Smooth muscle cell (in vitro differentiated cells): Measurements from ENCODE around the gene PRRX2. TPM values are rescaled to one million over a fixed set of nuclear protein-coding genes. Genes with fewer than 3 reads are reported as not detected.

Experiments
- DNase-seq: peaks from one replicate; lab custom pipeline; 2025; ENCODE audit not compliant: unreplicated experiment; lab: John Stamatoyannopoulos, UW
- H2AFZ ChIP-seq: fragments of 200-600 bp; sonication (generic); 2 replicates; pipeline ENCODE4 v1.6.0; 2016; ENCODE audit warnings: antibody characterized with exemption, low read depth, mild to moderate bottlenecking
- H3F3A ChIP-seq: fragments of 200-600 bp; sonication (generic); 2 replicates; pipeline ENCODE4 v1.6.0; 2017; ENCODE audit warnings: antibody characterized with exemption, low read depth
- H3K27ac ChIP-seq: fragments of 200-600 bp; sonication (generic); 2 replicates; pipeline ENCODE4 v1.5.1; 2016; ENCODE audit warnings: low read depth, mild to moderate bottlenecking
- H3K27me3 ChIP-seq: fragments of 200-600 bp; sonication (generic); 2 replicates; pipeline ENCODE4 v1.6.1; 2016; ENCODE audit warnings: low read depth, mild to moderate bottlenecking
- H3K36me3 ChIP-seq: fragments of 200-600 bp; sonication (generic); 2 replicates; pipeline ENCODE4 v1.5.1; 2016; ENCODE audit warnings: low read depth
- H3K4me1 ChIP-seq: fragments of 200-600 bp; sonication (generic); 2 replicates; pipeline ENCODE4 v1.5.1; 2016; ENCODE audit warnings: low read depth
- H3K4me2 ChIP-seq: fragments of 200-600 bp; sonication (generic); 2 replicates; pipeline ENCODE4 v1.6.0; 2016; ENCODE audit warnings: mild to moderate bottlenecking
- H3K4me3 ChIP-seq: fragments of 200-600 bp; sonication (generic); 2 replicates; pipeline ENCODE4 v1.5.1; 2016; ENCODE audit warnings: mild to moderate bottlenecking
- H3K79me2 ChIP-seq: fragments of 200-600 bp; sonication (generic); 2 replicates; pipeline ENCODE4 v1.6.0; 2016; ENCODE audit warnings: low read depth, mild to moderate bottlenecking
- H3K9ac ChIP-seq: fragments of 200-600 bp; sonication (generic); 2 replicates; pipeline ENCODE4 v1.6.0; 2016; ENCODE audit warnings: low read depth
- H3K9me3 ChIP-seq: fragments of 200-600 bp; sonication (generic); replicated peaks from 2 replicates; pipeline ENCODE4 v1.5.1; 2016; ENCODE audit warnings: low read depth
- H4K20me1 ChIP-seq: fragments of 200-600 bp; sonication (generic); 2 replicates; pipeline ENCODE4 v1.6.0; 2016; ENCODE audit warnings: low read depth
- CTCF ChIP-seq: fragments of 200-600 bp; sonication (generic); IDR thresholded peaks from 2 replicates; pipeline ENCODE4 v1.5.1; 2017; ENCODE audit warnings: borderline replicate concordance, mild to moderate bottlenecking, antibody characterized with exemption; ENCODE audit not compliant: insufficient read depth, poor library complexity, severe bottlenecking
- WGBS: methylation state at CpG from one replicate; pipeline ENCODE4 v1.1.7; 2016; ENCODE audit warnings: low lambda C conversion rate; 5-methylcytosine and 5-hydroxymethylcytosine counted together
- polyA plus RNA-seq: library from polyadenylated mRNA; unstranded; fragments of >200 nt; fragmentation: Nextera tagmentation; extraction: Ambion mirVana; gene quantifications from 2 replicates; pipeline ENCODE4 v1.2.1, GENCODE V29; 2016
- total RNA-seq: library from RNA; depleted of rRNA; stranded (reverse); fragments of >200 nt; gene quantifications from 2 replicates; pipeline ENCODE4 v1.2.3, GENCODE V29; 2014

Gene PRRX2
- total and polyA plus RNA-seq, 2 experiments from 2014 or later: 87.7 to 234 TPM

- peak overlapping the region; percentile 15 for H3K27ac ChIP-seq
Observed at GRCh38 chr9:129666575-129666974, 1.1 kb downstream of the PRRX2 start.

GRCh38 chr9:129667378-129667777 is 1.9 kb downstream of the PRRX2 start:
- Histone ChIP-seq H3K36me3 (no peaks in the 10 kb centered on the region), H3K27me3 (no peaks in the 10 kb centered on the region), H3K9me3 (no peaks in the 10 kb centered on the region), H3K4me2 (peak overlapping the region; percentile 91), H3K4me3 (peak overlapping the region; percentile 57), H3K27ac (peak overlapping the region; percentile 31), H4K20me1 (peaks cover 42% of the 10 kb centered on the region), H3K79me2 (peaks cover 56% of the 10 kb centered on the region), H3F3A (peaks cover 13% of the 10 kb centered on the region), H2AFZ (no peak overlapping the region), H3K9ac (no peak overlapping the region), H3K4me1 (peaks cover 7% of the 10 kb centered on the region)
- DNase-seq: no peak
- 86% methylated on average over 11 of the region's 11 CpGs for WGBS
- TF ChIP-seq CTCF: no peak

More at GRCh38 chr9:129666575-129666974, 1.1 kb downstream of the PRRX2 start:
- DNase-seq: no peak
- Histone ChIP-seq H3K4me3 (peak overlapping the region; percentile 57), H4K20me1 (peaks cover 34% of the 10 kb centered on the region), H3K4me2 (peak overlapping the region; percentile 91), H3K79me2 (peaks cover 48% of the 10 kb centered on the region), H3K36me3 (no peaks in the 10 kb centered on the region), H3K4me1 (peaks cover 7% of the 10 kb centered on the region), H3F3A (peaks cover 13% of the 10 kb centered on the region), H2AFZ (no peak overlapping the region), H3K9me3 (no peaks in the 10 kb centered on the region), H3K27me3 (no peaks in the 10 kb centered on the region), H3K9ac (peak overlapping the region; percentile 39)
- TF ChIP-seq CTCF: no peak
- WGBS: 25% methylated on average over 13 of the region's 13 CpGs

GRCh38 chr9:129667850-129668249 is 2.4 kb downstream of the PRRX2 start:
- Histone ChIP-seq H3K79me2 (peaks cover 60% of the 10 kb centered on the region), H3K9me3 (no peaks in the 10 kb centered on the region), H2AFZ (no peak overlapping the region), H3K4me2 (peak overlapping the region; percentile 91), H3K4me1 (peaks cover 7% of the 10 kb centered on the region), H3F3A (peaks cover 13% of the 10 kb centered on the region), H3K9ac (no peak overlapping the region), H3K36me3 (no peaks in the 10 kb centered on the region), H3K4me3 (peak overlapping the region; percentile 57), H3K27me3 (no peaks in the 10 kb centered on the region), H4K20me1 (peaks cover 46% of the 10 kb centered on the region), H3K27ac (peak overlapping the region; percentile 88)
- 91% methylated on average over 8 of the region's 9 CpGs for WGBS
- no peak for TF ChIP-seq CTCF
- DNase-seq: no peak

GRCh38 chr9:129669141-129669718 is 3.8 kb downstream of the PRRX2 start:
- H4K20me1 ChIP-seq: peaks cover 60% of the 10 kb centered on the region
- 41% methylated on average over 17 of the region's 17 CpGs for WGBS
- peak overlapping the region; percentile 66 for H3K9ac ChIP-seq
- no peaks in the 10 kb centered on the region for H3K27me3 ChIP-seq
- no peaks in the 10 kb centered on the region for H3K9me3 ChIP-seq
- H2AFZ ChIP-seq: no peak overlapping the region
- no peak for DNase-seq
- peaks cover 7% of the 10 kb centered on the region for H3K4me1 ChIP-seq
- peak overlapping the region; percentile 88 for H3K27ac ChIP-seq
- peak overlapping the region; percentile 91 for H3K4me2 ChIP-seq
- H3F3A ChIP-seq: peaks cover 13% of the 10 kb centered on the region
- no peak for TF ChIP-seq CTCF
- H3K36me3 ChIP-seq: no peaks in the 10 kb centered on the region
- H3K4me3 ChIP-seq: no peak overlapping the region
- H3K79me2 ChIP-seq: peaks cover 73% of the 10 kb centered on the region
